H9 (cell line): ENCODE data around the gene SGCE. TPM values are rescaled to one million over a fixed set of nuclear protein-coding genes. Genes with fewer than 3 reads are reported as not detected.

Experiments used
- DNase-seq: peaks from one replicate; pipeline ENCODE4 v3.0.0-alpha.2; 2017
- H2AFZ ChIP-seq: one replicate; pipeline ENCODE4 v1.6.1; 2013; ENCODE audit warnings: mild to moderate bottlenecking, low read length, control low read depth, moderate library complexity
- H2AK5ac ChIP-seq: 2 replicates; pipeline ENCODE4 v1.6.1; 2013; ENCODE audit warnings: low read length, control low read depth, mixed read lengths; ENCODE audit not compliant: insufficient read length
- H2BK120ac ChIP-seq: one replicate; pipeline ENCODE4 v1.6.1; 2013; ENCODE audit warnings: low read depth, mild to moderate bottlenecking, low read length, control low read depth, inconsistent platforms; ENCODE audit not compliant: poor library complexity, severe bottlenecking
- H2BK12ac ChIP-seq: 2 replicates; pipeline ENCODE4 v1.6.1; 2013; ENCODE audit warnings: low read length, control low read depth, mixed read lengths, low read depth; ENCODE audit not compliant: insufficient read length
- H2BK15ac ChIP-seq: 2 replicates; pipeline ENCODE4 v1.6.1; 2013; ENCODE audit warnings: low read depth, low read length, control low read depth
- H2BK20ac ChIP-seq: one replicate; pipeline ENCODE4 v1.6.1; 2013; ENCODE audit warnings: low read depth, mild to moderate bottlenecking, low read length, control low read depth, inconsistent platforms; ENCODE audit not compliant: poor library complexity, severe bottlenecking
- H2BK5ac ChIP-seq: 2 replicates; pipeline ENCODE4 v1.6.1; 2013; ENCODE audit warnings: low read length, control low read depth, mixed read lengths; ENCODE audit not compliant: insufficient read length
- H3K14ac ChIP-seq: 2 replicates; pipeline ENCODE4 v1.6.1; 2013; ENCODE audit warnings: low read length, control low read depth; ENCODE audit not compliant: insufficient read depth
- H3K18ac ChIP-seq: 2 replicates; pipeline ENCODE4 v1.6.1; 2013; ENCODE audit warnings: low read depth, mild to moderate bottlenecking, mixed read lengths, low read length, control low read depth; ENCODE audit not compliant: insufficient read length
- H3K23ac ChIP-seq: 2 replicates; pipeline ENCODE4 v1.6.1; 2013; ENCODE audit warnings: low read length, control low read depth, mixed read lengths, low read depth; ENCODE audit not compliant: insufficient read length
- H3K23me2 ChIP-seq: 2 replicates; pipeline ENCODE4 v1.6.1; 2013; ENCODE audit warnings: low read depth, mild to moderate bottlenecking, mixed read lengths, low read length, control low read depth; ENCODE audit not compliant: insufficient read length, poor library complexity, severe bottlenecking
- H3K27ac ChIP-seq: 2 replicates; pipeline ENCODE4 v1.5.1; 2013; ENCODE audit warnings: low read length, control low read depth, mixed read lengths, low read depth; ENCODE audit not compliant: insufficient read length
- H3K27me3 ChIP-seq: 2 replicates; pipeline ENCODE4 v1.6.1; 2013; ENCODE audit warnings: low read length, control low read depth, inconsistent platforms; ENCODE audit not compliant: insufficient read depth
- H3K4ac ChIP-seq: 2 replicates; pipeline ENCODE4 v1.6.1; 2013; ENCODE audit warnings: low read depth, mild to moderate bottlenecking, control low read depth, inconsistent platforms, low read length, moderate library complexity
- H3K4me1 ChIP-seq: 2 replicates; pipeline ENCODE4 v1.6.1; 2013; ENCODE audit warnings: low read length, control low read depth, inconsistent platforms; ENCODE audit not compliant: insufficient read depth
- H3K4me2 ChIP-seq: 2 replicates; pipeline ENCODE4 v1.6.1; 2013; ENCODE audit warnings: low read length, control low read depth, mixed read lengths; ENCODE audit not compliant: insufficient read length, insufficient read depth
- H3K56ac ChIP-seq: 2 replicates; pipeline ENCODE4 v1.6.1; 2013; ENCODE audit warnings: low read depth, mild to moderate bottlenecking, mixed read lengths, low read length, control low read depth; ENCODE audit not compliant: insufficient read length
- H3K79me1 ChIP-seq: 2 replicates; pipeline ENCODE4 v1.6.1; 2013; ENCODE audit warnings: low read depth, mild to moderate bottlenecking, moderate library complexity, low read length, control low read depth, inconsistent platforms; ENCODE audit not compliant: insufficient read depth, poor library complexity, severe bottlenecking
- H3K79me2 ChIP-seq: 2 replicates; pipeline ENCODE4 v1.6.1; 2013; ENCODE audit warnings: low read length, control low read depth, inconsistent platforms; ENCODE audit not compliant: insufficient read depth
- H3K9ac ChIP-seq: 2 replicates; pipeline ENCODE4 v1.6.1; 2013; ENCODE audit warnings: low read length, control low read depth, mixed read lengths; ENCODE audit not compliant: insufficient read length; ENCODE audit errors: extremely low read depth
- H3K9me3 ChIP-seq: one replicate; pipeline ENCODE4 v1.6.1; 2013; ENCODE audit warnings: low read depth, low read length, inconsistent platforms; ENCODE audit not compliant: control insufficient read depth
- H3T11ph ChIP-seq: one replicate; pipeline ENCODE4 v1.6.1; 2013; ENCODE audit warnings: mild to moderate bottlenecking, low read length, control low read depth, inconsistent platforms
- H4K20me1 ChIP-seq: one replicate; pipeline ENCODE4 v1.6.1; 2013; ENCODE audit not compliant: control insufficient read depth, insufficient read length, insufficient read depth
- H4K5ac ChIP-seq: 2 replicates; pipeline ENCODE4 v1.6.1; 2013; ENCODE audit warnings: low read depth, mild to moderate bottlenecking, mixed read lengths, low read length, control low read depth; ENCODE audit not compliant: insufficient read length
- H4K8ac ChIP-seq: replicated peaks from 2 replicates; pipeline ENCODE4 v1.6.1; 2013; ENCODE audit warnings: low read length, control low read depth, mixed read lengths, low read depth; ENCODE audit not compliant: insufficient read length
- H4K91ac ChIP-seq: 2 replicates; pipeline ENCODE4 v1.6.1; 2013; ENCODE audit warnings: low read depth, mild to moderate bottlenecking, moderate library complexity, mixed read lengths, low read length, control low read depth; ENCODE audit not compliant: insufficient read length
- H3K27ac Mint-ChIP-seq, 3 experiments: 2 replicates in 2 of 3; 3 replicates in 1 of 3; pipeline ENCODE4 v1.8.0; 2020 to 2021; ENCODE audit warnings: mixed read lengths in 3 of 3, mild to moderate bottlenecking in 1 of 3, moderate library complexity in 1 of 3
- H3K27me3 Mint-ChIP-seq: 2 replicates; pipeline ENCODE4 v1.8.0; 2021; ENCODE audit warnings: low read depth, mild to moderate bottlenecking, moderate library complexity, mixed read lengths
- H3K36me3 Mint-ChIP-seq, 3 experiments: 2 replicates in 2 of 3; 3 replicates in 1 of 3; pipeline ENCODE4 v1.8.0; 2020 to 2021; ENCODE audit warnings: low read depth in 3 of 3, mixed read lengths in 3 of 3; ENCODE audit not compliant: insufficient read depth in 1 of 3
- H3K4me1 Mint-ChIP-seq, 2 experiments: 2 replicates each; pipeline ENCODE4 v1.8.0; 2020; ENCODE audit warnings: mixed read lengths in 2 of 2
- H3K4me3 Mint-ChIP-seq, 2 experiments: 2 replicates in 1 of 2; 3 replicates in 1 of 2; pipeline ENCODE4 v1.8.0; 2020 to 2021; ENCODE audit warnings: mild to moderate bottlenecking in 2 of 2, mixed read lengths in 2 of 2, moderate library complexity in 1 of 2
- H3K9me3 Mint-ChIP-seq, 2 experiments: 2 replicates in 1 of 2; 3 replicates in 1 of 2; pipeline ENCODE4 v1.8.0; 2020; ENCODE audit warnings: mild to moderate bottlenecking in 2 of 2, mixed read lengths in 2 of 2, moderate library complexity in 1 of 2
- WGBS: extraction: QIAGEN DNeasy Blood & Tissue Kit; methylation state at CpG from one replicate; pipeline ENCODE4 v1.1.7; 2013; ENCODE audit warnings: missing lambda C conversion rate, low lambda C conversion rate, mixed read lengths; ENCODE audit not compliant: insufficient read length; ENCODE audit errors: extremely low coverage; 5-methylcytosine and 5-hydroxymethylcytosine counted together
- total RNA-seq: library from RNA; stranded (reverse); gene quantifications from 2 replicates; pipeline ENCODE4 v1.2.1, GENCODE V29; 2021
- TF ChIP-seq, protein P1 (sequence below): fragments of 200-600 bp; sonication (generic); conservative IDR thresholded peaks from 3 replicates; pipeline ENCODE4 v1.8.0; 2021; ENCODE audit warnings: antibody characterized with exemption, mild to moderate bottlenecking

The SGCE gene
- total RNA-seq, 1 experiment from 2014 or later = 30.5 TPM

DNA sequence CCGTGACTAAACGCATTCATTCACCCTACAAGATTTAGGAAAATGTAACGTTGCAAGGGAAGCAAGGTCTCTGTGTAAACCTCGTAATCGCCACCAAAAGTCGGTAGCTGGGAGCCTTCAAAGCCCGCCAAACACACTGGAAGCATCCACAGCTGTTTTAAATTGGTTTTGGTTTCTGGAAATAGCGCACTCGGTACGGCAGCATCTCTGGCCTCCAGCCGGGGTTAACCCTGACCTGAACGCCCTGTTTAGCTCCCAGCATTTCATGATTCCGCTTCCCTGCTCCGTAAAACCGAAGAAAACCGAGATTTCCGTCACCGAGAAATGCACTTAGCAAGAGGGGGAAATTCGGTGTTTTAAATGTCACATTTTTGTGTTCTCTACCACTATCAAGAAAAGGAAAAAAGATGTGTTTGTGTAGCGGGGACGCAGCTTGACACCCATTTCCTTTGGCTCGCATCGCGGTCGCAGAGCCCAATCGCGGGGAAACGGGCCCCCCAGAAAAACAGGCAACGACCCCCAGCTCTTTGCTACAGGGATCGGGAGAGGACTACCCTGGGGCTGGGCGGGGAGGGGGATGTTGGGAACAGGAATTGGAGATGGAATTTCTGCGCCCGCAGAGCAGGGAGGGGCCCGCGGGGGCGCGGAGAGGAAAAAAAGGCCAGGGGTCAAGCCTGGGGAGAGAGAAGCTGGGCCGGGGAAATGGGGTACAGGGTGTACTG, 646 bp downstream of the SGCE start:
- Histone ChIP-seq H3K27ac (no peak overlapping the region), H4K5ac (no peak overlapping the region), H3K4me1 (no peaks in the 10 kb centered on the region), H3K27me3 (no peaks in the 10 kb centered on the region), H2BK12ac (no peak overlapping the region), H3K18ac (peak overlapping the region; percentile 31), H3K9me3 (no peaks in the 10 kb centered on the region), H3K56ac (no peak overlapping the region), H3K79me2 (no peaks in the 10 kb centered on the region; the same call in 1 of the 2 replicates), H4K91ac (no peak overlapping the region), H3K23me2 (peaks cover 13% of the 10 kb centered on the region), H4K20me1 (no peaks in the 10 kb centered on the region), H2BK20ac (no peak overlapping the region), H2AFZ (peak overlapping the region; percentile 34), H3K4ac (no peak overlapping the region), H3K4me2 (peak overlapping the region; percentile 95), H2BK15ac (no peak overlapping the region), H3T11ph (no peak overlapping the region), H2AK5ac (no peak overlapping the region), H3K23ac (no peak overlapping the region), H3K14ac (no peak overlapping the region), H2BK5ac (no peak overlapping the region), H3K79me1 (no peaks in the 10 kb centered on the region), H3K9ac (peak overlapping the region; percentile 74), H4K8ac (no peak overlapping the region), H2BK120ac (no peak overlapping the region)
- H3K36me3 Mint-ChIP-seq = peaks cover 11 to 14% (median 12%) of the 10 kb centered on the region in 3 experiments; a peak in 6 of 7 replicates
- peak overlapping the region; percentile 91 to 92 for H3K4me3 Mint-ChIP-seq
- peaks cover 13% of the 10 kb centered on the region in 2 experiments for H3K9me3 Mint-ChIP-seq
- H3K27me3 Mint-ChIP-seq = peaks cover 12% of the 10 kb centered on the region
- peak overlapping the region in 2 of 3 experiments; percentile 89 to 93; a peak in 5 of 7 replicates for H3K27ac Mint-ChIP-seq
- TF ChIP-seq, protein P1, sequence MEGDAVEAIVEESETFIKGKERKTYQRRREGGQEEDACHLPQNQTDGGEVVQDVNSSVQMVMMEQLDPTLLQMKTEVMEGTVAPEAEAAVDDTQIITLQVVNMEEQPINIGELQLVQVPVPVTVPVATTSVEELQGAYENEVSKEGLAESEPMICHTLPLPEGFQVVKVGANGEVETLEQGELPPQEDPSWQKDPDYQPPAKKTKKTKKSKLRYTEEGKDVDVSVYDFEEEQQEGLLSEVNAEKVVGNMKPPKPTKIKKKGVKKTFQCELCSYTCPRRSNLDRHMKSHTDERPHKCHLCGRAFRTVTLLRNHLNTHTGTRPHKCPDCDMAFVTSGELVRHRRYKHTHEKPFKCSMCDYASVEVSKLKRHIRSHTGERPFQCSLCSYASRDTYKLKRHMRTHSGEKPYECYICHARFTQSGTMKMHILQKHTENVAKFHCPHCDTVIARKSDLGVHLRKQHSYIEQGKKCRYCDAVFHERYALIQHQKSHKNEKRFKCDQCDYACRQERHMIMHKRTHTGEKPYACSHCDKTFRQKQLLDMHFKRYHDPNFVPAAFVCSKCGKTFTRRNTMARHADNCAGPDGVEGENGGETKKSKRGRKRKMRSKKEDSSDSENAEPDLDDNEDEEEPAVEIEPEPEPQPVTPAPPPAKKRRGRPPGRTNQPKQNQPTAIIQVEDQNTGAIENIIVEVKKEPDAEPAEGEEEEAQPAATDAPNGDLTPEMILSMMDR = no peak
- WGBS = no CpG with 5 or more reads among the region's 38 CpGs
- peaks cover 12 to 16% of the 10 kb centered on the region in 2 experiments; a peak in 3 of 4 replicates for H3K4me1 Mint-ChIP-seq
- DNase-seq = peak; percentile 34
